Fibroblast of lung (primary cell): ENCODE data around the gene USP36.

Experiments used
- EZH2 ChIP-seq: IDR thresholded peaks from 2 replicates; pipeline ENCODE4 v1.5.1; 2012; ENCODE audit warnings: low read length, control low read depth, mild to moderate bottlenecking; ENCODE audit errors: missing control alignments
- TF ChIP-seq, protein P1 (sequence below), 2 donors: IDR thresholded peaks in 1 of 2; conservative IDR thresholded peaks in 1 of 2; 1 replicate in 1 of 2; 2 replicates in 1 of 2; pipeline ENCODE4 v1.5.1; 2011 to 2012; ENCODE audit warnings: low read length in 2 of 2, control low read depth in 1 of 2, inconsistent platforms in 1 of 2, low read depth in 1 of 2, mild to moderate bottlenecking in 1 of 2

DNA sequence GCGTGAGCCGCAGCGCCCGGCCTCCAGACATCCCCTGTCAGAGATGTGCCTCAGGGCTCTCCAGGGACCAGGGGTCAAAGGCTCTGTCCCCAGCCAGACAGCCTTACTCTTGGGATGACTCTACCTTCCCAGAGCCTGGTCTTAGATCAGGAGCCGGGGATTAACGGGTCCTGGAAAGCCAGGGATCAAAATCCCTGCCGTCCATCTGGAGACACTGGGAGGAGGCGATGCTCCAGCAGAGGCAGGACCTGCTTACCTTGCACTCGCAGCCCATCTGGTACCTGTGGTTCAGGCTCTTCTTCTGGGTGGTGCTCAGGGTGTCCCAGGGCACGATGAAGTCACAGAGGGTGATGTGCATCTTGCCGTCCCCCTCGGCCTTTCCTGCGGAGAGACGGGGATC, 16.7 kb upstream of the USP36 start:
- TF ChIP-seq EZH2 = no peak
- TF ChIP-seq, protein P1, sequence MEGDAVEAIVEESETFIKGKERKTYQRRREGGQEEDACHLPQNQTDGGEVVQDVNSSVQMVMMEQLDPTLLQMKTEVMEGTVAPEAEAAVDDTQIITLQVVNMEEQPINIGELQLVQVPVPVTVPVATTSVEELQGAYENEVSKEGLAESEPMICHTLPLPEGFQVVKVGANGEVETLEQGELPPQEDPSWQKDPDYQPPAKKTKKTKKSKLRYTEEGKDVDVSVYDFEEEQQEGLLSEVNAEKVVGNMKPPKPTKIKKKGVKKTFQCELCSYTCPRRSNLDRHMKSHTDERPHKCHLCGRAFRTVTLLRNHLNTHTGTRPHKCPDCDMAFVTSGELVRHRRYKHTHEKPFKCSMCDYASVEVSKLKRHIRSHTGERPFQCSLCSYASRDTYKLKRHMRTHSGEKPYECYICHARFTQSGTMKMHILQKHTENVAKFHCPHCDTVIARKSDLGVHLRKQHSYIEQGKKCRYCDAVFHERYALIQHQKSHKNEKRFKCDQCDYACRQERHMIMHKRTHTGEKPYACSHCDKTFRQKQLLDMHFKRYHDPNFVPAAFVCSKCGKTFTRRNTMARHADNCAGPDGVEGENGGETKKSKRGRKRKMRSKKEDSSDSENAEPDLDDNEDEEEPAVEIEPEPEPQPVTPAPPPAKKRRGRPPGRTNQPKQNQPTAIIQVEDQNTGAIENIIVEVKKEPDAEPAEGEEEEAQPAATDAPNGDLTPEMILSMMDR (conservative IDR thresholded peaks at IDR 0.05 in 1 of 2, IDR thresholded peaks at IDR 0.05 in 1 of 2; ENCODE audit: low read depth in 1 of 2, low read length in 2 of 2) = no peak
